NCI-H1092 treated with DMSO at 0.1 percent for 48 hours (cell line): ENCODE data around the gene DUOX2.

ENCODE experiments used
- DNase-seq: peaks from one replicate; lab custom pipeline; 2025; lab: John Stamatoyannopoulos, UW

Gene DUOX2

GRCh38 chr15:45114076-45114750 lies at the start of gene DUOX2, which contains the start of gene DUOXA2:
Gene DUOX2 (minus strand): TSS chr15:45114172. CDS start chr15:45113411, 761 bp downstream.
Gene DUOXA2 (plus strand): TSS chr15:45114326. CDS start chr15:45114606, 280 bp downstream.
- no peak for DNase-seq

GRCh38 chr15:45163508-45163856 lies 49.5 kb upstream of the DUOX2 start:
- no peak for DNase-seq

DNA sequence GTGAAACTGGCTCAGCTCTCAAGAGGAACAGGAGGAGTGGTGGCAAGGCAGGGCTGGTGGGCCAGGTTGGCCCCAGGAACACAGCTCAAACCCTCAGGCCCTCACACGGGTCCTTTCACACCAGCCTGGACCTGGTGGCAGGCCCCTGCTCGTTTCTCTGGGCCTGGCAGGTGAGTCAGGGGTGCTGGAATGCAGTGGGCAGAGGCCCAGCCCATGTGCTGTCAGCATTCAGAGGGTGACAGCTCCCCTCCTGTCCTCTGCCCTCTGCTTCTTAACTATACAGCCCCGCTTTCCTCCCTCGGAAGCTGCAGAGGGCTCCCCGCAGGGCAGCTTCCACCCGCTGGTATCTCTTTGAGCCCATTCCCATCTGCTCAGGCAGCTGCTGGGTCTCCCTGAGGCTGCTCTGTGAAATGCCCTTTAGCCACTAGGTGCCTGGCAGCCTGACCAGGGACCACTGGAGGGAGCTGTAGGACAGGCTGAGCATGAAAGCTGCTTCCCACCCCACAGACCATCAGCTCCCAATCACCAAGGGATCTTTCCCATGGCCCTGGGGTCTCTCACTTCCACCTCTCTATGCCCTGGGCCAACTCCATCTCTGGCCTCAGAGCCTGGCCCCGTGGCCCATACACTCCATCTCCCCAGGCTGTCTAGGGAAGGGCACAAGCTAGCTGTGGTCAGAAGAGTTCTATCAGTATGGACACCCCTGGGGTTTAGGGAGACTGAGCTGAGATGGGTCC lies 49.0 kb upstream of the DUOX2 start:
- DNase-seq, result peak; percentile 59

GRCh38 chr15:45161666-45162065 lies 47.7 kb upstream of the DUOX2 start:
- DNase-seq, result no peak

DNA sequence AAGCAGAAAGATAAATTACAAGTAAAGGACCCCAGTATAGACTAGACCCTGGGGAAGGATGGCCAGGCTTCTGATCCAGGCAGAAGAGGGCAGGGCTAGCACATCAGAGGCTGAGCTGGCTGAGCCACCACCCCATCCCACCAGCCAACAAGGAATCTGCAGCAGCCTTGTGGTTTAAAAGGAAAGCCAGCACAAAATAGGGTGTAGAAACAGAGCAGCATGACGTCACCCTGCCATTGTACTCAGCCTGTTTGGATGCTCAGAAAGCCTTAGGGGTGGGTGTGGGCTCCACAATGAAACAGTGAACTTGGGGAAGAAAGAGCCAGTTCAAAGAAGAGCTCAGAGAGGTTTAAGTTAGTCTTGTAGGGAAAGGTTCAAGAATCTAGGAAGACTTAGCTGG lies 44.0 kb upstream of the DUOX2 start:
- no peak for DNase-seq

GRCh38 chr15:45156744-45157455 lies 42.9 kb upstream of the DUOX2 start:
- no peak for DNase-seq

- no peak for DNase-seq
Observed at GRCh38 chr15:45155739-45156138, 41.8 kb upstream of the DUOX2 start.

GRCh38 chr15:45151998-45152828 lies 38.2 kb upstream of the DUOX2 start:
- DNase-seq, result no peak

GRCh38 chr15:45150997-45151396 lies 37.0 kb upstream of the DUOX2 start:
- DNase-seq, result no peak

- DNase-seq, result no peak
Observed at GRCh38 chr15:45150481-45150880, 36.5 kb upstream of the DUOX2 start.

DNA sequence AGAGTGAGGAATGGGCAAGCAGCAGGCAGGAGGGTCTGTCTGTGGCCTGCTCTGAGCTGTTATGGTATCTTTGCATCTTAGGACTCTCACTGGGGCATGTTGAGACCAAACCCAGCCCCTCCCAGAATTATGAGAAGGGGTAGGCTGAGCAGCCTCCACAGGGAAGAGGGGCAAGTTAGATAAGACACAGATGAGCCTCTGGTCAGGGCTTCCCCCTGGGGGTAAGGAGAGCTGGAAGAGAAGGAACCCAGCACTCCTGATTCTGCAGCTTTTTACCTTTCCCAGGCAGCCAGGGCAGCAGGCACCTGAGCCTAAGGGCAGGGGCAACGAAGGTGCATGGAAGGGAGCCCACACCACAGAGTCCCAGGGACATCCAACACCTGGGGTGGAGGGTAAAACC lies 35.1 kb upstream of the DUOX2 start:
- no peak for DNase-seq

DNA sequence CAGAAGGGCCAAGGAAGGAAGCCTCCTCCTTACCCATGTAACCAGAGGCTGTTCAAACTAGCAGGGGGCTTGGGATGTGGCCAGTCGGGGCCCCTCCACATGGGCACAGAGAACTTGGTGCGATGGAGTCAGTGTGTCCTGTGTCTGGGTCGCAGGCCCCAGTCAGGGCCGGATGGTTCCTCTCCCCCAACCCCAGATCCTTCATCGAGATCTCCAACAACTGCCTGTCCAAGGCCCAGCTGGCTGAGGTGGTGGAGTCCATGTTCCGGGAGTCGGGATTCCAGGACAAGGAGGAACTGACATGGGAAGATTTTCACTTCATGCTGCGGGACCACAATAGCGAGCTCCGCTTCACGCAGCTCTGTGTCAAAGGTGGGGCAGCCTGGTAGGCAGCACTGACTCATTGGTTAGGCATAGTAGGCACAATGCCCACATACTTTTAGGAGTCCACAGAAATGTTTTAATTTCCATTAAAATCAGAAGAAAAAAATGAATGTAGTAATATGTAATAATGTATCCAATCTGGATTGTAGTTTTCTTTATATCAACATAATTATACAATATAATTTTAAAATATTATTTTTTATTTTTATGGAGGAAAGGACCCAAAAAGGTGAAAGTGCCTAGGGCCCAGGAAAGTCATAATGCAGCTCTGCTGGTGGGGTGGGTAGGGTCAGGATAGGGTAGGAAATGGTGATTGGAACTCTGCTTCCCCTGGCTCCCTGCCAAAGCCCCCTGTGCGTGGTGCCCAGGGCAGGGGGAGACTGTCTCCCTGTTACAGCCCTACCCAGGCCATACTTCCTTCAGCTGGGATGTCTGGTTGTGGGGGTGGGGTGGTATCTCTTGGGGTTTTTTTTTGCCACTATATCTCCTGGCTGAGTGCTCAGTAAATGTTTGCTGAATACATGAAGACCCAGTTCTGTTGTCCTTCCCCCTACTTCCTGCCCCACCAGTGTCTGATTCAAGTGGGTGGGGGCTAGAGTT lies 34.4 kb upstream of the DUOX2 start:
- no peak for DNase-seq

DNA sequence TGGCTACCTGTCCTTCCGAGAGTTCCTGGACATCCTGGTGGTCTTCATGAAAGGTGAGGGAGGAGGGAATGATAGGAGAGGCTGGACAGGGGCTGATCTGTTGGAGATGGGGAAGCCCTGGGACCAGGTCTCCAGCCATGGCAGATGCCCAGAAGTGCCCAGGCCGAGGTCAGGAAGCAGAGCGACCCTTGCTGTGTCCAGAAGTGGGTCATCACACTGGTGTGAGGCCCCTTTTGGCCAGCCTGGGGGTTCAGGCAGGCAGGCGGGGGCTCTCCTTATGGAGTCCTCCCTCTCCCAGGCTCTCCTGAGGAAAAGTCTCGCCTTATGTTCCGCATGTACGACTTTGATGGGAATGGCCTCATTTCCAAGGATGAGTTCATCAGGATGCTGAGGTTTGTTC lies 33.6 kb upstream of the DUOX2 start:
- no peak for DNase-seq

GRCh38 chr15:45146405-45146804 lies 32.4 kb upstream of the DUOX2 start:
- no peak for DNase-seq

GRCh38 chr15:45144775-45145174 lies 30.8 kb upstream of the DUOX2 start:
- no peak for DNase-seq

DNA sequence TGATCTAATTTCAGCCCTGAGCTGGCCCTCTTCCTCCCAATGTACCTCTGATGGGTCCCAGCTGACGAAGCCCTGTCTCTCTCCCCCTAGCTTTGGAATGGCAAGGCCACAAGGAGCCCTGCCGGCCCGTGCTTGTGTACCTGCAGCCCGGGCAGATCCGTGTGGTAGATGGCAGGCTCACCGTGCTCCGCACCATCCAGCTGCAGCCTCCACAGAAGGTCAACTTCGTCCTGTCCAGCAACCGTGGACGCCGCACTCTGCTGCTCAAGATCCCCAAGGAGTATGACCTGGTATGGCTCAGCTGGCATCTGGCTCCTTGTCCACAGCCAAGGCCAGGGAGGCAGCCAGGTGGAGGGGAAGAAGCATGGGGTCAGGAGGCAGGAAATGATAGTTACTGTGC lies 30.0 kb upstream of the DUOX2 start:
- no peak for DNase-seq

GRCh38 chr15:45143056-45143455 lies 29.1 kb upstream of the DUOX2 start:
- DNase-seq, result no peak

DNA sequence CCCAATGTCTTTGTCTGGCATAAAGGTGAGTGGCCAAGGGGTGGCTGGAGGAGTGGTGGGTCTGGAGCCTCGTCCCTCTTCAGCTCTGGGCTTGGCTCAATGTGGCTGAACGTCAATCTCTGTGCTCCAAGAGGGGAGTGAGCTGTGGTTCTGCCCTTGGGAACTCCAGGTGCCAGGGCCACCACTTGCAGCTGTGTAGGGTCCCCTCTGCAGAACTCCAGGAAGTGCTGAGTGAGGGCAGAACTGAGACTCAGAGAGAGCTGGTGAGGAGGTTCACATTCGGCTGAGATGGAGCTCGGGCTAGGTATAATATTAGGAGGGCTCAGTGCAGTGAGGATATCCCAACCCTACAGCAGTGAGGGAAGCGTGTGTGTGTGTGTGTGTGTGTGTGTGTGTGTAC lies 27.4 kb upstream of the DUOX2 start:
- no peak for DNase-seq

DNA sequence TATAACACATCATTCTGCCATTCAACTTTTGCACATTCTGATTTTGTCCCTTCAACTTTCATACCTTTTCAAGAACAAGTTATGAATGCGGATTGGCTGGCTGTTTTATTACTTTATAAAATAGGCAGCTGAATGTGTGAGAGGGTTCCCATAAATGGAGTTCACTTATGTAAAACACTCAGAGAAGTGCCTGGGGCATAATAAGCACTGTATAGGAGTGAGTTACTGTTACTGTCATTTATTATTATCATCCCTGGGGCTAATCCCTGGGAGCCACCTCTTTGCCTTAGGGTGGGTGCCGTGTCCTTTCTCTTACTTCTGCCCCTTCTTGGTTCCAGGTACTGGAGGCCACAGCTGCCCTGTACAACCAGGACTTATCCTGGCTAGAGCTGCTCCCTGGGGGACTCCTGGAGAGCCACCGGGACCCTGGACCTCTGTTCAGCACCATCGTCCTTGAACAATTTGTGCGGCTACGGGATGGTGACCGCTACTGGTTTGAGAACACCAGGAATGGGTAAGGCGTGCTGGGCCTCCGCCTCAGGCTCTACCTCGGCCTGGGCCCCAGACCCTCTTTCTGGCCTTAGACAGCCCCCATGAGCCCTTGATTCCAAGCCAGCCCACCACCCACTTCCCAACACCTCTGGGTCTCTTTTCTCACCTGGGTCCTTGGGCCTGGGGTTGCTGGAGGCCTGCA lies 26.7 kb upstream of the DUOX2 start:
- no peak for DNase-seq

- DNase-seq, result no peak
Observed at GRCh38 chr15:45139770-45140169, 25.8 kb upstream of the DUOX2 start.
